HL-60 (cell line): ENCODE results near the gene FJX1.
"Not testable (repeated sequence)": the region's sequence is repeated elsewhere in the genome, so short reads cannot be mapped to it uniquely, and the experiment has no call there.

ENCODE experiments used
- DNase-seq, 2 experiments: peaks; one replicate each; pipeline ENCODE4 v3.0.0-alpha.2; 2010 to 2020; ENCODE audit warnings: low read depth in 1 of 2, low spot score in 1 of 2
- H3K27ac ChIP-seq: fragments of 250-450 bp; sonication (Bioruptor Pico); replicated peaks from 2 replicates; pipeline ENCODE4 v1.5.1; 2020; ENCODE audit warnings: mild to moderate bottlenecking, moderate library complexity
- H3K27me3 ChIP-seq: fragments of 250-450 bp; sonication (Bioruptor Pico); 2 replicates; pipeline ENCODE4 v1.5.1; 2021; ENCODE audit warnings: mild to moderate bottlenecking, moderate library complexity; ENCODE audit not compliant: insufficient read depth, poor library complexity, severe bottlenecking
- H3K4me3 ChIP-seq: replicated peaks from 2 replicates; pipeline ENCODE4 v1.5.1; 2011; ENCODE audit warnings: mild to moderate bottlenecking, control low read depth, low read length; ENCODE audit not compliant: insufficient read depth
- CTCF ChIP-seq: IDR thresholded peaks from one replicate; pipeline ENCODE4 v1.5.1; 2011; ENCODE audit warnings: low read length, control low read depth, inconsistent platforms; ENCODE audit not compliant: insufficient read depth
- GABPA ChIP-seq: IDR thresholded peaks from 2 replicates; pipeline ENCODE4 v1.6.1; 2012; ENCODE audit warnings: low read depth
- POLR2AphosphoS5 ChIP-seq: IDR thresholded peaks from 2 replicates; pipeline ENCODE4 v1.6.1; 2012; ENCODE audit warnings: low read depth
- SPI1 ChIP-seq: IDR thresholded peaks from 2 replicates; pipeline ENCODE4 v1.6.1; 2012; ENCODE audit warnings: low read depth, mild to moderate bottlenecking, borderline replicate concordance
- TF ChIP-seq, protein P1 (sequence below): IDR thresholded peaks from 2 replicates; pipeline ENCODE4 v1.6.1; 2012; ENCODE audit warnings: low read depth; ENCODE audit not compliant: insufficient replicate concordance

Gene FJX1

GRCh38 chr11:35667257-35667656 is 49.0 kb downstream of the FJX1 start:
- TF ChIP-seq GABPA (no peak), CTCF (no peak), SPI1 (no peak), POLR2AphosphoS5 (no peak)
- TF ChIP-seq, protein P1, sequence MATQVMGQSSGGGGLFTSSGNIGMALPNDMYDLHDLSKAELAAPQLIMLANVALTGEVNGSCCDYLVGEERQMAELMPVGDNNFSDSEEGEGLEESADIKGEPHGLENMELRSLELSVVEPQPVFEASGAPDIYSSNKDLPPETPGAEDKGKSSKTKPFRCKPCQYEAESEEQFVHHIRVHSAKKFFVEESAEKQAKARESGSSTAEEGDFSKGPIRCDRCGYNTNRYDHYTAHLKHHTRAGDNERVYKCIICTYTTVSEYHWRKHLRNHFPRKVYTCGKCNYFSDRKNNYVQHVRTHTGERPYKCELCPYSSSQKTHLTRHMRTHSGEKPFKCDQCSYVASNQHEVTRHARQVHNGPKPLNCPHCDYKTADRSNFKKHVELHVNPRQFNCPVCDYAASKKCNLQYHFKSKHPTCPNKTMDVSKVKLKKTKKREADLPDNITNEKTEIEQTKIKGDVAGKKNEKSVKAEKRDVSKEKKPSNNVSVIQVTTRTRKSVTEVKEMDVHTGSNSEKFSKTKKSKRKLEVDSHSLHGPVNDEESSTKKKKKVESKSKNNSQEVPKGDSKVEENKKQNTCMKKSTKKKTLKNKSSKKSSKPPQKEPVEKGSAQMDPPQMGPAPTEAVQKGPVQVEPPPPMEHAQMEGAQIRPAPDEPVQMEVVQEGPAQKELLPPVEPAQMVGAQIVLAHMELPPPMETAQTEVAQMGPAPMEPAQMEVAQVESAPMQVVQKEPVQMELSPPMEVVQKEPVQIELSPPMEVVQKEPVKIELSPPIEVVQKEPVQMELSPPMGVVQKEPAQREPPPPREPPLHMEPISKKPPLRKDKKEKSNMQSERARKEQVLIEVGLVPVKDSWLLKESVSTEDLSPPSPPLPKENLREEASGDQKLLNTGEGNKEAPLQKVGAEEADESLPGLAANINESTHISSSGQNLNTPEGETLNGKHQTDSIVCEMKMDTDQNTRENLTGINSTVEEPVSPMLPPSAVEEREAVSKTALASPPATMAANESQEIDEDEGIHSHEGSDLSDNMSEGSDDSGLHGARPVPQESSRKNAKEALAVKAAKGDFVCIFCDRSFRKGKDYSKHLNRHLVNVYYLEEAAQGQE: no peak

DNA sequence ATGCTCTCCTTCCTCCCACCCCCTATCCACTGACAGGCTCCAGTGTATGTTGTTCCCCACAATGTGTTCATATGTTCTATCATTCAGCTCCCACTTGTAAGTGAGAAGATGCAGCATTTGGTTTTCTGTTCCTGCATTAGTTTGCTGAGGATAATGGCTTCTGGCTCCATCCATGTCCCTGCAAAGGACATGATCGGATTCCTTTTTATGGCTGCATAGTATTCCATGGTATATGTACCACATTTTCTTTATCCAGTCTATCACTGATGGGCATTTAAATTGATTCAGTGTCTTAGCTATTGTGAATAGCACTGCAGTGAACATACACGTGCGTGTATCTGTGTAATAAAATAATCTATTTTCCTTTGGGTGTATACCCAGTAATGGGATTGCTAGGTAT is 50.1 kb downstream of the FJX1 start:
- not testable (repeated sequence) for H3K4me3 ChIP-seq, DNase-seq, H3K27me3 ChIP-seq, H3K27ac ChIP-seq

More at GRCh38 chr11:35667257-35667656, 49.0 kb downstream of the FJX1 start:
- no peak overlapping the region for H3K4me3 ChIP-seq
- no peak for DNase-seq
- H3K27ac ChIP-seq: no peak overlapping the region
- no peaks in the 10 kb centered on the region for H3K27me3 ChIP-seq
